Measurements from ENCODE around the gene SLC25A1. TPM values are rescaled to one million over a fixed set of nuclear protein-coding genes. Genes with fewer than 3 reads are reported as not detected.

SLC25A1 gene
- total RNA-seq, 3 donors from 2014 or later = 88.3 to 165 (median 135) TPM

- Histone ChIP-seq H3K4me1 (ENCODE audit: low read depth) (peaks cover 25% of the 10 kb centered on the region), H3K36me3 (ENCODE audit: low read depth) (no peaks in the 10 kb centered on the region), H3K4me3 (peak overlapping the region; percentile 68), H3K9me3 (no peaks in the 10 kb centered on the region)
- TF ChIP-seq, protein P1, sequence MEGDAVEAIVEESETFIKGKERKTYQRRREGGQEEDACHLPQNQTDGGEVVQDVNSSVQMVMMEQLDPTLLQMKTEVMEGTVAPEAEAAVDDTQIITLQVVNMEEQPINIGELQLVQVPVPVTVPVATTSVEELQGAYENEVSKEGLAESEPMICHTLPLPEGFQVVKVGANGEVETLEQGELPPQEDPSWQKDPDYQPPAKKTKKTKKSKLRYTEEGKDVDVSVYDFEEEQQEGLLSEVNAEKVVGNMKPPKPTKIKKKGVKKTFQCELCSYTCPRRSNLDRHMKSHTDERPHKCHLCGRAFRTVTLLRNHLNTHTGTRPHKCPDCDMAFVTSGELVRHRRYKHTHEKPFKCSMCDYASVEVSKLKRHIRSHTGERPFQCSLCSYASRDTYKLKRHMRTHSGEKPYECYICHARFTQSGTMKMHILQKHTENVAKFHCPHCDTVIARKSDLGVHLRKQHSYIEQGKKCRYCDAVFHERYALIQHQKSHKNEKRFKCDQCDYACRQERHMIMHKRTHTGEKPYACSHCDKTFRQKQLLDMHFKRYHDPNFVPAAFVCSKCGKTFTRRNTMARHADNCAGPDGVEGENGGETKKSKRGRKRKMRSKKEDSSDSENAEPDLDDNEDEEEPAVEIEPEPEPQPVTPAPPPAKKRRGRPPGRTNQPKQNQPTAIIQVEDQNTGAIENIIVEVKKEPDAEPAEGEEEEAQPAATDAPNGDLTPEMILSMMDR (IDR thresholded peaks at IDR 0.05) = no peak
- DNase-seq (peak in 2 of 3 donors; percentile 66 to 84), ATAC-seq (peak; percentile 49)
- intact Hi-C loops (cut with DNase I, micrococcal nuclease) = no loop called here
Measured at GRCh38 chr22:19178065-19178656, 375 bp downstream of the SLC25A1 start.

- Histone ChIP-seq H3K4me1 (ENCODE audit: low read depth) (peaks cover 32% of the 10 kb centered on the region), H3K4me3 (peak overlapping the region; percentile 68), H3K36me3 (ENCODE audit: low read depth) (no peaks in the 10 kb centered on the region), H3K9me3 (no peaks in the 10 kb centered on the region)
- ATAC-seq = no peak
- intact Hi-C loops (cut with DNase I, micrococcal nuclease) = no loop called here
- TF ChIP-seq, protein P1 (IDR thresholded peaks at IDR 0.05) = no peak
- DNase-seq = peak; percentile 17 to 63 (median 51)
Measured at GRCh38 chr22:19177164-19178064, 1.1 kb downstream of the SLC25A1 start.

DNA sequence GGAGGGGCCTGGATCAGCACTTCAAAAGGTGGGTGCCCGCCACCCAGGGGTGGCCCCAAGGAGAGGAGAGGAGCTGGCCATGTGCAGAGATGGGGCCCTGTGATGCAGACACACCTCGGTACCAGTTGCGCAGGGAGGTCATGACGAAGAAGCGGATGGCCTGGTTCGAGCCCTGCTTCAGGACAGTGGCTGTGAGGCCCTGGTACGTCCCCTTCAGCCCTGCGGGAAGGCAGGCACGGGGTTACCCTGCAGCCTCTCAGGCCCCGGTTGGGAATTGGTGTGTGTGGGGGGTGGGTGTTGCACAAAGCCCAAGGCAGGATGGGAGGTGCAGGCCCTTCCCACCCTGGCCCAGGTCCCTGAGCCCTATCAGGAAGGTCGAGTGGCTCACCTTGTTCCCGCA, 1.8 kb downstream of the SLC25A1 start:
- H3K9me3 ChIP-seq = no peaks in the 10 kb centered on the region
- TF ChIP-seq, protein P1 (IDR thresholded peaks at IDR 0.05) = no peak
- intact Hi-C loops (cut with DNase I, micrococcal nuclease) = no loop called here
- ATAC-seq (no peak), DNase-seq (peak in 1 of 3 donors; percentile 55)
- no peaks in the 10 kb centered on the region for H3K36me3 ChIP-seq (ENCODE audit: low read depth)
- H3K4me3 ChIP-seq = no peak overlapping the region
- H3K4me1 ChIP-seq (ENCODE audit: low read depth) = peaks cover 37% of the 10 kb centered on the region

GRCh38 chr22:19176175-19176643, 2.3 kb downstream of the SLC25A1 start:
- peak in 2 of 3 donors; percentile 36 to 54 for DNase-seq
- intact Hi-C loops (cut with DNase I, micrococcal nuclease) = no loop called here
- peaks cover 37% of the 10 kb centered on the region for H3K4me1 ChIP-seq (ENCODE audit: low read depth)
- no peak for ATAC-seq
- H3K4me3 ChIP-seq = no peak overlapping the region
- no peaks in the 10 kb centered on the region for H3K36me3 ChIP-seq (ENCODE audit: low read depth)
- TF ChIP-seq, protein P1 (IDR thresholded peaks at IDR 0.05) = no peak
- H3K9me3 ChIP-seq = no peaks in the 10 kb centered on the region

DNA sequence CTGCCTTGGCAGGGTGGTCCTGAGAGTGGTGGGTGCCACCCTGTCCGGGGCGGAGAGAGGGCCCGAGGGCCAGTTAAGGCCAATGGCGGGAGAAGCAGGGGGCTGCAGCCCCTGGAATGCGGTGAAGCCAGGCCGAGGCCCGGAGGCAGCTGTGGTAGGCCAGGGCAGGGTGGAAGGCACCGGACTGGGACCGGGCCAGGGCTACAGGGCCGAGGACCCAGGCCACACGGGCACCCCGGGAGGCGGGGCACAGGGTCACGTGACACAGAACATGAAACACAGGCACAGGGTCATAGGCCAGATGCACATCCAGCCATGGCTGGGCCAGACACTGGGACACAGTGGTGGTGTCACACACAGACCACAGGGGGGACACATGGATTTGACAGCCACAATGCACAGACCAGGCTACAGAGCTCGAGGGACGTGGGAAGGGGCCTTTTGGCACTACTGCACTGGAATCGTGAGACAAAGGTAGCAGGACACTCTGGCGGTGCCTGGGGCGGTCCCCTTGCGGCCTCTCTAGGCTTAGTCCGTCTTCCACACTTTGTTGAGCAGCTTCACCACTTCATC, 2.8 kb downstream of the SLC25A1 start:
- Histone ChIP-seq H3K9me3 (no peaks in the 10 kb centered on the region), H3K4me3 (no peak overlapping the region), H3K36me3 (ENCODE audit: low read depth) (no peaks in the 10 kb centered on the region), H3K4me1 (ENCODE audit: low read depth) (peaks cover 40% of the 10 kb centered on the region)
- TF ChIP-seq, protein P1 (IDR thresholded peaks at IDR 0.05) = no peak
- intact Hi-C loops (cut with DNase I, micrococcal nuclease) = no loop called here
- no peak for ATAC-seq
- peak; percentile 18 to 59 (median 36) for DNase-seq

All from mucosa of descending colon (tissue), 3 donors.